ENCODE measurements around the gene HSDL2. TPM values are rescaled to one million over a fixed set of nuclear protein-coding genes. Genes with fewer than 3 reads are reported as not detected.

The HSDL2 gene
- polyA plus RNA-seq, 4 donors = 94.6 to 117 (median 107) TPM

Other genes starting within 250 kb of the HSDL2 start
- gene SUSD1, start 204.8 kb upstream of the HSDL2 start, polyA plus RNA-seq (ENCODE audit: insufficient read length in 4 of 4) = 10 to 100 TPM; 28.2 to 41.1 (median 33.2) TPM
- 100 to 1,000 TPM in 3 of 4 donors, 10 to 100 TPM in 1; 86.5 to 119 (median 102) TPM for gene PTBP3, start 46.5 kb upstream of the HSDL2 start, polyA plus RNA-seq (ENCODE audit: insufficient read length in 4 of 4)
- 10 to 100 TPM; 12.6 to 15.1 (median 14.3) TPM for gene KIAA1958, start 106.7 kb downstream of the HSDL2 start, polyA plus RNA-seq (ENCODE audit: insufficient read length in 4 of 4)